GM21723 (cell line): Measurements from ENCODE around the gene GLYATL1B.
"Not testable (repeated sequence)": the region's sequence is repeated elsewhere in the genome, so short reads cannot be mapped to it uniquely, and the experiment has no call there.

ENCODE experiments used
- ATAC-seq: cut with Tn5 transposase; IDR thresholded peaks from one replicate; pipeline ENCODE4 v1.9.1; 2021; ENCODE audit warnings: mild to moderate bottlenecking, moderate library complexity; ENCODE audit not compliant: unreplicated experiment

GLYATL1B gene

GRCh38 chr11:59086007-59086406, at the start of gene GLYATL1B:
Gene GLYATL1B, plus strand, starts transcription at chr11:59086307. Its CDS starts 0 bp downstream, at chr11:59086307.
- ATAC-seq, result not testable (repeated sequence)

GRCh38 chr11:59036542-59036941, 49.6 kb upstream of the GLYATL1B start:
- not testable (repeated sequence) for ATAC-seq

GRCh38 chr11:59037434-59037833, 48.7 kb upstream of the GLYATL1B start:
- not testable (repeated sequence) for ATAC-seq

- no peak for ATAC-seq
Observed at GRCh38 chr11:59040607-59041006, 45.5 kb upstream of the GLYATL1B start.

- peak; percentile 83 for ATAC-seq
Observed at GRCh38 chr11:59051383-59051782, 34.7 kb upstream of the GLYATL1B start.

- ATAC-seq, result not testable (repeated sequence)
Observed at GRCh38 chr11:59052355-59052754, 33.8 kb upstream of the GLYATL1B start.

GRCh38 chr11:59053387-59053786, 32.7 kb upstream of the GLYATL1B start:
- ATAC-seq, result peak; percentile 48

GRCh38 chr11:59058120-59059033, 27.7 kb upstream of the GLYATL1B start:
- ATAC-seq, result peak; percentile 95

- ATAC-seq, result not testable (repeated sequence)
Observed at GRCh38 chr11:59060096-59060495, 26.0 kb upstream of the GLYATL1B start.

- no peak for ATAC-seq
Observed at GRCh38 chr11:59062602-59063529, 23.2 kb upstream of the GLYATL1B start.

- ATAC-seq, result not testable (repeated sequence)
Observed at GRCh38 chr11:59063996-59064727, 21.9 kb upstream of the GLYATL1B start.

GRCh38 chr11:59069087-59069486, 17.0 kb upstream of the GLYATL1B start:
- no peak for ATAC-seq

- ATAC-seq, result peak; percentile 89
Observed at GRCh38 chr11:59076876-59077571, 9.1 kb upstream of the GLYATL1B start.

- no peak for ATAC-seq
Observed at GRCh38 chr11:59078435-59078834, 7.7 kb upstream of the GLYATL1B start.

- no peak for ATAC-seq
Observed at GRCh38 chr11:59079086-59079485, 7.0 kb upstream of the GLYATL1B start.

- ATAC-seq, result not testable (repeated sequence)
Observed at GRCh38 chr11:59080421-59080820, 5.7 kb upstream of the GLYATL1B start.

- not testable (repeated sequence) for ATAC-seq
Observed at GRCh38 chr11:59081430-59082020, 4.6 kb upstream of the GLYATL1B start.

GRCh38 chr11:59088162-59088561, 2.1 kb downstream of the GLYATL1B start:
- no peak for ATAC-seq

- ATAC-seq, result not testable (repeated sequence)
Observed at GRCh38 chr11:59093576-59093975, 7.5 kb downstream of the GLYATL1B start.

GRCh38 chr11:59095225-59095624, 9.1 kb downstream of the GLYATL1B start:
- peak; percentile 88 for ATAC-seq
